22Rv1 (cell line): ENCODE measurements around the gene NRXN2.

Source experiments
- ZFX ChIP-seq: fragments of 450-650 bp; IDR thresholded peaks from 2 replicates; pipeline ENCODE4 v1.6.1; 2017; ENCODE audit warnings: antibody characterized with exemption, borderline replicate concordance
- TF ChIP-seq, protein P1 (sequence below): fragments of 450-650 bp; IDR thresholded peaks from 2 replicates; pipeline ENCODE4 v1.5.1; 2017; ENCODE audit warnings: mild to moderate bottlenecking

DNA sequence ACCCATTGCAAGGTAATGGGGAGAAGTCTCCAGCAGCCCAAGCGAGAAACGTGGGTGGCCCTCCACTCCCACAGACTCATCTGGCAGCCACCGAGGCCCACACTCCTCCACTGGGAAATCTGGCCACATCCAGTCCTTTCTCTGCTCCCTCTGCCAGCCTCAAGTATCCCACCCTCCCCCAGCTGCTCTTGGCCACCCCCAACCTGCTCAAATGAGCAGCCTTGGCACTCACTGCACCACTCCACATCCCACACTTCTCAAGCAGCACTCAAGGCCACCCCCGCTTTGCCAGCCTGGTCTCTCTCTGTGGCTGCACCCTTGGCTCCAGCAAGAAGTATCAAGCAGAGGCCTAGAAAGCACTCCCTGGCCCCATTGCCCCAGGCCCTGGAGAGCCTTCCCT lies 103.8 kb downstream of the NRXN2 start:
- TF ChIP-seq, protein P1, sequence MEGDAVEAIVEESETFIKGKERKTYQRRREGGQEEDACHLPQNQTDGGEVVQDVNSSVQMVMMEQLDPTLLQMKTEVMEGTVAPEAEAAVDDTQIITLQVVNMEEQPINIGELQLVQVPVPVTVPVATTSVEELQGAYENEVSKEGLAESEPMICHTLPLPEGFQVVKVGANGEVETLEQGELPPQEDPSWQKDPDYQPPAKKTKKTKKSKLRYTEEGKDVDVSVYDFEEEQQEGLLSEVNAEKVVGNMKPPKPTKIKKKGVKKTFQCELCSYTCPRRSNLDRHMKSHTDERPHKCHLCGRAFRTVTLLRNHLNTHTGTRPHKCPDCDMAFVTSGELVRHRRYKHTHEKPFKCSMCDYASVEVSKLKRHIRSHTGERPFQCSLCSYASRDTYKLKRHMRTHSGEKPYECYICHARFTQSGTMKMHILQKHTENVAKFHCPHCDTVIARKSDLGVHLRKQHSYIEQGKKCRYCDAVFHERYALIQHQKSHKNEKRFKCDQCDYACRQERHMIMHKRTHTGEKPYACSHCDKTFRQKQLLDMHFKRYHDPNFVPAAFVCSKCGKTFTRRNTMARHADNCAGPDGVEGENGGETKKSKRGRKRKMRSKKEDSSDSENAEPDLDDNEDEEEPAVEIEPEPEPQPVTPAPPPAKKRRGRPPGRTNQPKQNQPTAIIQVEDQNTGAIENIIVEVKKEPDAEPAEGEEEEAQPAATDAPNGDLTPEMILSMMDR = no peak
- TF ChIP-seq ZFX = no peak
